Measurements from ENCODE around the gene RNF5. TPM values are rescaled to one million over a fixed set of nuclear protein-coding genes. Genes with fewer than 3 reads are reported as not detected.

Gene RNF5
- total and polyA plus RNA-seq, 9 of the 15 experiments (the other 6 are each of a cell fraction or from before 2014, with no cell fraction given): 62.2 to 245 (median 129) TPM

DNA sequence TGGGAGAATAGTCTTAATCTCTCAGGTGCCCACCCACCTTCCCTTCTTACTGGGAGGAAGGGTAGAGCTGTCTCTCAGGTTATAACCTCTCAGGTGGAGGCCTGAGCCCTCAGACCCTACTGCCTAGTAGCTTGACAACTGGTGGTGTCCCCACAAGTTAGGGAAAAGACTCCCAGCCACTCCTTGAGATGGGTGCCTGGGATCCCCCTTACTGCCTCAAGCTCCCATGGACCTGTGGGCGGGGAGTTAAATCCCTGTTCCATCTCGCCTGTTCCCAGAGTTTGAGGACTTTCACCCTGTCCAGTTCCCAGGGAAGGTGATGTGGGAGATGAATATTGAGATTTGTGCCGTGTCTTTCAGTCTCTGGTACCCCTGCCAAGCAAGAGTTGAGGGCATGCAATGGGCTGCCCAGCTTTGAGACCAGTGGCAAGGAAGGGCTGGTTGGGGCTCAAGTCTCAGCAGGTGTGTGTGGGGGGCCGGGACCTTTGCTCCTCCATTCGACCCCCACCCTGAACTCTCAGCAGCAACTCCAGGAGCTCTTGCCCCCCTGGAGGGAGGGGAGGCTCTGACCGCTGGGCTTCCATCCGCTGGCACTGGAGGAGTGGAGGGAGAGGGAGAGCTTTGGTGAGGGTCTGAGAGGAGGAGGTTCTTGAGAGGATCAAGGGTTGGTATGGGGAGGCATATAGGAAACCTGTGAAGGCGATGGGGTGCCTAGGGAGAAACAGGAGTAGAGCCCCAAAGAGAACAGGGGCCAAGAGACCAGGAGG lies 12.9 kb downstream of the RNF5 start (continued):
- TF ChIP-seq PBX2 (CRISPR knock-in tag; IDR thresholded peaks at IDR 0.05; ENCODE audit: low read depth) (no peak), PBX2 (tag; conservative IDR thresholded peaks at IDR 0.05; ENCODE audit: low read depth) (no peak), STAT6 (CRISPR knock-in tag; IDR thresholded peaks at IDR 0.05) (no peak), GATAD2A (IDR thresholded peaks at IDR 0.05) (peak; percentile 65; the same call in 1 of the 2 replicates), ZNF449 (CRISPR knock-in tag; IDR thresholded peaks at IDR 0.05) (no peak), CTBP1 (IDR thresholded peaks at IDR 0.05; ENCODE audit: borderline replicate concordance) (no peak), NR2C2 (CRISPR knock-in tag; IDR thresholded peaks at IDR 0.05) (no peak), NR2C2 (tag; IDR thresholded peaks at IDR 0.05) (no peak), POLR2G (IDR thresholded peaks at IDR 0.05; ENCODE audit: low read depth, low read length) (no peak), ZNF143 (CRISPR knock-in tag; IDR thresholded peaks at IDR 0.05) (0 out of 2 replicates have a peak, but pooled peaks have one; percentile 30), NCOA4 (IDR thresholded peaks at IDR 0.05; ENCODE audit: partially characterized antibody) (no peak)
- TF ChIP-seq, protein P1, sequence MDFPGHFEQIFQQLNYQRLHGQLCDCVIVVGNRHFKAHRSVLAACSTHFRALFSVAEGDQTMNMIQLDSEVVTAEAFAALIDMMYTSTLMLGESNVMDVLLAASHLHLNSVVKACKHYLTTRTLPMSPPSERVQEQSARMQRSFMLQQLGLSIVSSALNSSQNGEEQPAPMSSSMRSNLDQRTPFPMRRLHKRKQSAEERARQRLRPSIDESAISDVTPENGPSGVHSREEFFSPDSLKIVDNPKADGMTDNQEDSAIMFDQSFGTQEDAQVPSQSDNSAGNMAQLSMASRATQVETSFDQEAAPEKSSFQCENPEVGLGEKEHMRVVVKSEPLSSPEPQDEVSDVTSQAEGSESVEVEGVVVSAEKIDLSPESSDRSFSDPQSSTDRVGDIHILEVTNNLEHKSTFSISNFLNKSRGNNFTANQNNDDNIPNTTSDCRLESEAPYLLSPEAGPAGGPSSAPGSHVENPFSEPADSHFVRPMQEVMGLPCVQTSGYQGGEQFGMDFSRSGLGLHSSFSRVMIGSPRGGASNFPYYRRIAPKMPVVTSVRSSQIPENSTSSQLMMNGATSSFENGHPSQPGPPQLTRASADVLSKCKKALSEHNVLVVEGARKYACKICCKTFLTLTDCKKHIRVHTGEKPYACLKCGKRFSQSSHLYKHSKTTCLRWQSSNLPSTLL (IDR thresholded peaks at IDR 0.05): no peak

All from K562 (cell line).